Measurements from ENCODE around the gene PRMT2.
"Not testable (repeated sequence)": the region's sequence is repeated elsewhere in the genome, so short reads cannot be mapped to it uniquely, and the experiment has no call there.

PRMT2 gene

GRCh38 chr21:46675595-46676280 is 40.3 kb downstream of the PRMT2 start:
- H3K4me3 ChIP-seq (ENCODE audit: low read depth, low read length) = no peak overlapping the region
- no peaks in the 10 kb centered on the region for H3K36me3 ChIP-seq (ENCODE audit: control insufficient read depth, insufficient read depth, low read length)
- no peaks in the 10 kb centered on the region for H3K9me3 ChIP-seq (ENCODE audit: control insufficient read depth, insufficient read depth, low read length)
- H3K27me3 ChIP-seq (ENCODE audit: control insufficient read depth, insufficient read depth, low read length) = no peaks in the 10 kb centered on the region
- no peaks in the 10 kb centered on the region for H3K4me1 ChIP-seq (ENCODE audit: control insufficient read depth, insufficient read depth, low read length)
- no peak overlapping the region for H3K9ac ChIP-seq (ENCODE audit: low read depth, low read length)
- no peak overlapping the region for H3K27ac ChIP-seq (ENCODE audit: low read depth, low read length)

GRCh38 chr21:46676542-46676941 is 41.1 kb downstream of the PRMT2 start:
- H3K9ac ChIP-seq (ENCODE audit: low read depth, low read length); H3K9me3 ChIP-seq (ENCODE audit: control insufficient read depth, insufficient read depth, low read length); H3K36me3 ChIP-seq (ENCODE audit: control insufficient read depth, insufficient read depth, low read length); H3K4me3 ChIP-seq (ENCODE audit: low read depth, low read length); H3K27me3 ChIP-seq (ENCODE audit: control insufficient read depth, insufficient read depth, low read length); H3K27ac ChIP-seq (ENCODE audit: low read depth, low read length); H3K4me1 ChIP-seq (ENCODE audit: control insufficient read depth, insufficient read depth, low read length): not testable (repeated sequence)

GRCh38 chr21:46681593-46681992 is 46.1 kb downstream of the PRMT2 start:
- H3K27ac ChIP-seq (ENCODE audit: low read depth, low read length) = not testable (repeated sequence)

GRCh38 chr21:46698652-46699051 is 63.2 kb downstream of the PRMT2 start:
- H3K4me3 ChIP-seq (ENCODE audit: low read depth, low read length); H3K9me3 ChIP-seq (ENCODE audit: control insufficient read depth, insufficient read depth, low read length); H3K4me1 ChIP-seq (ENCODE audit: control insufficient read depth, insufficient read depth, low read length); H3K27me3 ChIP-seq (ENCODE audit: control insufficient read depth, insufficient read depth, low read length); H3K9ac ChIP-seq (ENCODE audit: low read depth, low read length); H3K27ac ChIP-seq (ENCODE audit: low read depth, low read length); H3K36me3 ChIP-seq (ENCODE audit: control insufficient read depth, insufficient read depth, low read length): not testable (repeated sequence)

More at GRCh38 chr21:46681593-46681992, 46.1 kb downstream of the PRMT2 start:
- H3K36me3 ChIP-seq (ENCODE audit: control insufficient read depth, insufficient read depth, low read length); H3K4me1 ChIP-seq (ENCODE audit: control insufficient read depth, insufficient read depth, low read length); H3K4me3 ChIP-seq (ENCODE audit: low read depth, low read length); H3K27me3 ChIP-seq (ENCODE audit: control insufficient read depth, insufficient read depth, low read length); H3K9me3 ChIP-seq (ENCODE audit: control insufficient read depth, insufficient read depth, low read length); H3K9ac ChIP-seq (ENCODE audit: low read depth, low read length): not testable (repeated sequence)

- H3K27me3 ChIP-seq (ENCODE audit: control insufficient read depth, insufficient read depth, low read length); H3K4me3 ChIP-seq (ENCODE audit: low read depth, low read length); H3K9me3 ChIP-seq (ENCODE audit: control insufficient read depth, insufficient read depth, low read length); H3K27ac ChIP-seq (ENCODE audit: low read depth, low read length); H3K36me3 ChIP-seq (ENCODE audit: control insufficient read depth, insufficient read depth, low read length); H3K4me1 ChIP-seq (ENCODE audit: control insufficient read depth, insufficient read depth, low read length); H3K9ac ChIP-seq (ENCODE audit: low read depth, low read length): not testable (repeated sequence)
These were observed 63.6 kb downstream of the PRMT2 start for GRCh38 chr21:46699104-46699503.
